T-helper 2 cell (primary cell): ENCODE data around the gene PTGES2.

Experiments used
- DNase-seq, 5 experiments: peaks; one replicate each; pipeline versions ENCODE4 v3.0.0 to v3.0.0-alpha.2; 2012 to 2022

The PTGES2 gene

GRCh38 chr9:128153060-128153946, 25.8 kb upstream of the PTGES2 start:
- DNase-seq = no peak

GRCh38 chr9:128152133-128153059, 24.9 kb upstream of the PTGES2 start:
- DNase-seq = no peak

- no peak for DNase-seq
Measured at GRCh38 chr9:128151309-128152132, 24.0 kb upstream of the PTGES2 start.

- DNase-seq = peak in 1 of 5 experiments; percentile 30
Measured at GRCh38 chr9:128150594-128151308, 23.2 kb upstream of the PTGES2 start.

- no peak for DNase-seq
Measured at GRCh38 chr9:128149951-128150593, 22.5 kb upstream of the PTGES2 start.

- no peak for DNase-seq
Measured at GRCh38 chr9:128149001-128149701, 21.6 kb upstream of the PTGES2 start, which contains the start of gene LCN2. LCN2 (plus strand) TSS chr9:128149453; CDS start chr9:128149526, 73 bp downstream.

GRCh38 chr9:128148509-128149000, 21.0 kb upstream of the PTGES2 start:
- no peak for DNase-seq

GRCh38 chr9:128146591-128147120, 19.1 kb upstream of the PTGES2 start:
- DNase-seq = no peak

- no peak for DNase-seq
Measured at GRCh38 chr9:128145951-128146351, 18.4 kb upstream of the PTGES2 start.

- no peak for DNase-seq
Measured at GRCh38 chr9:128145536-128145935, 18.0 kb upstream of the PTGES2 start.

- DNase-seq = no peak
Measured at GRCh38 chr9:128144239-128145181, 17.0 kb upstream of the PTGES2 start.

GRCh38 chr9:128143525-128144238, 16.2 kb upstream of the PTGES2 start:
- no peak for DNase-seq

- no peak for DNase-seq
Measured at GRCh38 chr9:128142596-128142995, 15.1 kb upstream of the PTGES2 start.

GRCh38 chr9:128142061-128142460, 14.5 kb upstream of the PTGES2 start:
- DNase-seq = peak in 1 of 5 experiments; percentile 74

GRCh38 chr9:128141604-128142003, 14.1 kb upstream of the PTGES2 start:
- DNase-seq = no peak

GRCh38 chr9:128139621-128140020, 12.1 kb upstream of the PTGES2 start:
- no peak for DNase-seq

- DNase-seq = no peak
Measured at GRCh38 chr9:128138001-128138400, 10.5 kb upstream of the PTGES2 start.
